ENCODE data around the gene UBA1. TPM values are rescaled to one million over a fixed set of nuclear protein-coding genes. Genes with fewer than 3 reads are reported as not detected.

The UBA1 gene
- total and polyA plus RNA-seq, 10 of the 15 experiments (the other 5 are each of a cell fraction or from before 2014, with no cell fraction given) = 60.4 to 314 (median 216) TPM

GRCh38 chrX:47164420-47164819 is 29.2 kb upstream of the UBA1 start (continued):
- TF ChIP-seq CEBPB (IDR thresholded peaks at IDR 0.05; ENCODE audit: borderline replicate concordance in 1 of 2, low read depth in 2 of 2, low read length in 2 of 2) = no peak
- no peak for TF ChIP-seq GATAD2B (conservative IDR thresholded peaks at IDR 0.05; ENCODE audit: low read depth)
- TF ChIP-seq ZBTB40 (IDR thresholded peaks at IDR 0.05; ENCODE audit: borderline replicate concordance) = no peak
- TF ChIP-seq ELK1 (IDR thresholded peaks at IDR 0.05; ENCODE audit: low read depth, low read length) = no peak
- no peak for TF ChIP-seq BACH1 (IDR thresholded peaks at IDR 0.05; ENCODE audit: borderline replicate concordance)
- no peak for TF ChIP-seq USF2 (IDR thresholded peaks at IDR 0.05; ENCODE audit: borderline replicate concordance, low read depth, low read length)
- no peak for TF ChIP-seq RBBP5 (conservative IDR thresholded peaks at IDR 0.05)

Data from GM12878 (cell line).